GM19239 (cell line): ENCODE results near the gene C5orf22.
"Not testable (repeated sequence)": the region's sequence is repeated elsewhere in the genome, so short reads cannot be mapped to it uniquely, and the experiment has no call there.

ENCODE experiments used
- DNase-seq: peaks from one replicate; pipeline ENCODE4 v3.0.0; 2011; ENCODE audit warnings: low spot score; ENCODE audit not compliant: insufficient read length
- FAIRE-seq: peaks from 2 replicates; lab custom pipeline; 2011; peaks lifted over from hg19 to GRCh38; lab: Jason Lieb, UNC

Gene C5orf22

DNA sequence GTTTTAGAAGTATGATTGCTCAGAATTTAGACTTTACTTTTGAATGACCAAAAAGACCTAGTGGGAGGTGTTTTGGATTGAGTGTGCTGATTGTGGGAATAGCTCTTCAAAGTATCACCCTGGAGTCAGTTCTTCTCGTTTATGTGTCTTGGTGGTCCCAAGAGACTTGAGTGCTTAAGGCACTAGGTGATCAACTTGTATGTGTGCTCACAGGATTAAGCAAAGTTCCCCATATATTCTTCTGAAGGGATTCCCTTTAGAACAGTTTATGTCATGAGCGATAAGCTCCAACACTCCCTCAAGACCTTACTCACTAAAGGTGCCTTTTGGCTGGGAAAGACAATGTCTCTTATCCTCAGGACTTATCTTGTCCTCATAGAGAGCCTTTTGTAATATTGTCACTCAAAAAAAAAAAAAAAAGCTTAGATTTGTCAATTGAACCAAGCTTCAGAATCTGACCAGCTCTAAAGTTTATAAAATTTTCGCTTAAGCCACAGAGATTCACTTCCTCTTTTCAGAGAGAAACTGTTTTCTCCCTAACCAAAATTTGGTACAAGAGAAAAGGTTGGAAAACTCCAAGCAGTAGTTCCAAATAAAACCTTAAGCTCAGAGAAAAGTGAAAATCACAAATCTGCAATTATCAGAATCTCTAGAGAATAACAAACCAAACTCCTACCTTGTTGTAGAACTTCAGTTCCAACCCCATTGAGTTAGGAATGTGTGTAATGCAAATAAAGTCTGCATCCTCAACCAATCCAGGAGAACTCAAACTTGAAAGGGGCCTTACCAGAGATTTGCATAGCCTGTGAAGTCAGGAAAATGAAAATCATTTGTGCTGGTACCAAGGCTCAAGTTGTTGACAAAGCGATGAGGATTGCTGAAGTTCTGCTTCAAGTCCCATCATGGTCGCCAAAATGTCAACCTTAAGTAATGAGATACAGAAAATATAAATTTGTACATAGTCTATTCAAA, 66.8 kb downstream of the C5orf22 start:
- no peak for DNase-seq
- no peak for FAIRE-seq

DNA sequence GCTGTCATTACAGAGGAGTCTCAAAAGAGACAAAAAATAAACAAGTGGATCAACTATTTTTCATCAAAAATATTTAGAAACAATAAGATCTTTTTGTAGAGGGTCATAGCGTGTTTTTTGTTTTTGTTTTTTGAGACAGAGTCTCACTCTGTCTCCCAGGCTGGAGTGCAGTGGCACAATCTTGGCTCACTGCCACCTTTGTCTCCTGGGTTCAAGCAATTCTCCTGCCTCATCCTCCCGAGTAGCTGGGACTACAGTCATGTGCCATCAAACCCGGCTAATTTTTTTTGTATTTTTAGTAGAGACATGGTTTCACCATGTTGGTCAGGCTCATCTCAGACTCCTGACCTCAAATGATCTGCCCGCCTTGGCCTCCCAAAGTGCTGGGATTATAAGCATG, 70.2 kb downstream of the C5orf22 start:
- DNase-seq, FAIRE-seq: not testable (repeated sequence)

DNA sequence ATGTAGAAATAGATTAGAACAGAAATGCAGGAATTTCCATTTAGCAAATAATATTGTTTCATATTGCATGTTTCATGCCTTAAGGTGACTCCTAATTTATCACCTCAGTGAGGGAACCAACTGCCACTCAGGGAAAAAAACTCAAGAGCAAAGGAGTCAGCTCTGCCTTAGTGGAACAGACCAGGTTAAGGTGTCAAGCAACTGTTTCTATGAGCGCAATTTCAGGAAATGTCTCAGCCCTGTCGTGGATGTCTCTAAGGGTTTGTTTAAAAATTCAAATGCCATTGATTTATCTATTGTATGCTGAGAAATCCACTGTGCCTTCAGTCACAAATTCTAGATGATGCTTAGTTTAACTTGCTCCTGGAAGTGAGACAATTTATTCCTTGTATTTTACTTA, 72.1 kb downstream of the C5orf22 start:
- DNase-seq, result no peak
- FAIRE-seq, result no peak

DNA sequence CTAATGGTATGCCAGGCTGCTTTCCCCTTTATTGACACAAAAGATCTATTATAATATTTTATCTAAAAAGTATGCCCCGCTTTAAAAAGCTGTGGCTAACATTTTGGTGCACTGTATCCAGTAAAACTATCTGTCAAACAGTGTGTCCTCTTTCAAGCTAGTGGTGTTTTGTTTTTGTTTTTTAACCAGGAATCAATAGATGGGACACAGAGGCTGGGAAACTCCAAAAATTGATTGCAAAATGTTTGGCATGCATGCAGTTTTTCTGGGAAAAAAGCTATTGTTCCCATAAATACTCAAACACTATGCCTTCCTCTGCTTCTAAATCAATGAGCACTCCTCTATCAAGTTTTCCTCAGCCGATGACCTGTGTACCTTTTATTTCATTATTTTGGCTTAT, 72.5 kb downstream of the C5orf22 start:
- DNase-seq (no peak), FAIRE-seq (no peak)
